Fibroblast of skin of right quadriceps (primary cell): ENCODE data around the gene MPLKIP.
"Not testable (repeated sequence)": the region's sequence is repeated elsewhere in the genome, so short reads cannot be mapped to it uniquely, and the experiment has no call there.

Source experiments
- DNase-seq: peaks from one replicate; pipeline ENCODE4 v3.0.0-alpha.2; 2013

MPLKIP gene

GRCh38 chr7:40134428-40135316 lies at the start of gene MPLKIP, which contains the start of gene SUGCT:
TSS of gene MPLKIP (minus strand) at chr7:40134622. CDS start at chr7:40134567, 55 bp downstream.
TSS of gene SUGCT (plus strand) at chr7:40135005.
- DNase-seq = peak; percentile 89

DNA sequence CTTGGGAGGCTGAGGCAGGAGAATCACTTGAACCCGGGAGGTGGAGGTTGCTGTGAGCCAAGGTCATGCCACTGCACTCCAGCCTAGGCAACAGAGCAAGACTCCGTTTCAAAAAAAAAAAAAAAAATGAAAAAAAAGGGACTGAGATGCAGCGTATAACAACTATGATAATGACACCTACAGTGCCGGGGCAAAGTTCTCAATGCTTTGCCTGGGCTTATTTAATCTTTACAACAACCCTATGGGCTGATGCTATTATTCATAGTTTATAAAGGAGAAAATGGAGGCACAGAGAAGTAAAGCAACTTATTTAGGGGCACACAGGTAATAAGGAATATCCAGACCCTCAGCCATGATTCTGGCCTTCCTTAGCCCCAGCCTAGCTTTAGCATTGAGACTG lies 48.0 kb upstream of the MPLKIP start:
- DNase-seq = no peak

DNA sequence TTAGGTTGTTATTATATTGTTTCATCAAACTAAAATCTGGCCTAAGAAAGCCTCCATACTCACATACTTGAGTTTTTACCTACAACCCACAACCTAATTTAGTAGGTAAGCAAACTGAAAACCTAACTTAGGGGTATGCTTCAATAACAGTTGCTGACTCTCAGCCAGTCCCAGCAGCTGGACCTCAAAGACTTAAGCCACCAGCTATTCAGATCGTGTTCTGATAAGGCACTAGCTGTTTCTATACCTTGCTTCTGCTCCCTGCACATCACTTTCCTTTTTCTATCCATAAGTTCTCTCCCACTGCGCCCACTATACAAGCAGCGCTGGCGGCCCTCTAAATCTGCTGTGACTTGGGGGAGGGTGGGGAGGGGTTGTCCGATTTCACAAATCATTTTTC lies 42.6 kb upstream of the MPLKIP start:
- no peak for DNase-seq

DNA sequence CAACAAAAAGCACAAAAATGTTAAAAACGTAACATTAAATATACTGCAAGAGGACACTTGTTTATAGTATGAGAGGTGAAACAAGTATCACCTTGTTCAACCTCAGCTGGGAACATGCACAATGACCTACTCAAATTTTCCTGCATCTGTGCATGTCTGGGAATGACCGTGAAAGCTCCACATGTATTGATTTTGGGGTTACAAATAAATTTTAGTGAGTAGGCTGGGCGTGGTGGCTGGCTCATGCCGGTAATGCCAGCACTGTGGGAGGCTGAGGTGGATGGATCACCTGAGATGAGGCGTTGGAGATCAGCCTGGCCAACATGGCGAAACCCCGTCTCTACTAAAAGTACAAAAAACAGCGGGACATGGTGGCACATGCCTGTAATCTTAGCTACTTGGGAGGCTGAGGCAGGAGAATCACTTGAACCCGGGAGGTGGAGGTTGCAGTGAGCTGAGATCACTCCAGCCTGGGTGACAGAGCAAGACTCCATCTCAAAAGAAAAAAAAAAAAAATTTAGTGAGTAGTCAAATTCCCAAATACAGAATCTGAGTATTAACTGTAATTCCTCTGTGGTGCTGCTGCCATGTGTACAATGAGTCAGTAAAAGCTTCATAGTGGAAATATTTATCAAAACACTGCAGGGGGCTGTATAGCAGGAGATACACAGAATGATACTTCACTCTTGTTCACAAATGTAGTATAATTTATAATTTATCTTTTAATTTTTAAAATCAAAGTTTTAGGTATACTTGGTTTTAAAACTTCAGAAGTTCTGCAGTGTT lies 41.5 kb upstream of the MPLKIP start:
- DNase-seq = peak; percentile 68

GRCh38 chr7:40175256-40175655 lies 40.8 kb upstream of the MPLKIP start:
- not testable (repeated sequence) for DNase-seq

GRCh38 chr7:40173121-40173520 lies 38.7 kb upstream of the MPLKIP start:
- DNase-seq = not testable (repeated sequence)

- DNase-seq = not testable (repeated sequence)
Measured at GRCh38 chr7:40168266-40168665, 33.8 kb upstream of the MPLKIP start.

GRCh38 chr7:40167291-40167690 lies 32.9 kb upstream of the MPLKIP start:
- DNase-seq = no peak

GRCh38 chr7:40165216-40165615 lies 30.8 kb upstream of the MPLKIP start:
- no peak for DNase-seq

- peak; percentile 10 for DNase-seq
Measured at GRCh38 chr7:40162516-40162915, 28.1 kb upstream of the MPLKIP start.

GRCh38 chr7:40156988-40157387 lies 22.6 kb upstream of the MPLKIP start:
- DNase-seq = no peak

- no peak for DNase-seq
Measured at GRCh38 chr7:40151504-40151903, 17.1 kb upstream of the MPLKIP start.

GRCh38 chr7:40148671-40149070 lies 14.2 kb upstream of the MPLKIP start:
- no peak for DNase-seq

GRCh38 chr7:40148247-40148580 lies 13.8 kb upstream of the MPLKIP start:
- not testable (repeated sequence) for DNase-seq

DNA sequence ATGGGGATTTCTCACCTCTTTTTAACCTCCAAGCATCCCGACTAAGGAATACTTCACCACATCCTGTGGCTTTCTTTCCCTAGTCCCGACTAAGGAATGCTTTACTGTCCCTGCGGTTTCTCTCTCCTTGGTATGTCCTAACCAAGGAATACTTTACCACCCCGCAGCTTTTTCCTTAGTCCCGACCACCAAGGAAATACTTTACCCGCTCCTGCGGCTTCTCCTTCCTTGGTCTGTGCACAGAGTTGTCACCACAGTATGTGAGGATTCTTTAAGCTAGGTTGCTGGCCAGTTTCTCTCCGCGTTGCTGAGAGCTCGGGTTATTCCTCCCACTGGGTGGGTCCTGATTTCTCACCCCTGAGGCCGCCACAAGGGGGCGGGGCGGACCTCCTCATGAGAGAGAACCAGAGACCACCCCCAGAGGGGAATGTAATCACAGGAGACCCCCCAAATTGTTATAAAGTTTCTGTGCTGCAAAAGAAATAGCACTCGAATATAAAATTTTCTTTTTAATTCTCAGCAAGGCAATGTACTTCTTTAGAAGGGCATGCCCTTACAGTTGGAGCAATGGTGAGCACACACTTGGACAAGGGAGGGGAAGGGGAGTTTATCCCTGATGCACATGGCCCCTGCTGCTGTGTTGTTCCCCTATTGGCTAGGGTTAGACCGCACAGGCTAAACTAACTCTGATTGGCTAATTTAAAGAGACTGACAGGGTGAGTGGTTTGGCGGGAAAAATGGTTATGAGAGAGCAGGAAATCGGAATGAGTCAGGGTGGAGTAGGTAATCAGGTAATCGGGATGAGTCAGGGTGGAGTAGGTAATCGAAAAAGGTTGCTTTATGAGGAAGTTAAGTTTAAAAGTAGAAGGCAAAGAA lies 13.2 kb upstream of the MPLKIP start:
- peak; percentile 42 for DNase-seq

- DNase-seq = not testable (repeated sequence)
Measured at GRCh38 chr7:40145596-40146130, 11.2 kb upstream of the MPLKIP start.

DNA sequence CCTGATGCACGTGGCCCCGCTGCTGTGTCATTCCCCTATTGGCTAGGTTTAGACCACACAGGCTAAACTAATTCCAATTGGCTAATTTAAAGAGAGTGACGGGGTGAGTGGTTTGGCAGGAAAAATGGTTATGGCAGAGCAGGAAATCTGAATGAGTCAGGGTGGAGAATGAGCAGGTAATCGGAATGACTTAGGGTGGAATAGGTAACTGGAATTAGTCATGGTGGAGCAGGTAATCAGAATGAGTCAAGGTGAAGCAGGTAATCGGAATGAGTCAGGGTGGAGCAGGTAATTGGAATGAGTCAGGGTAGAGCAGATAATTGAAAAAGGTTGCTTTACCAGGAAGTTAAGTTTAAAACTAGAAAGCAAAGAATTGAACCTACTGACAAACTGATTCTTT lies 7.5 kb upstream of the MPLKIP start:
- not testable (repeated sequence) for DNase-seq

GRCh38 chr7:40139891-40140290 lies 5.5 kb upstream of the MPLKIP start:
- DNase-seq = not testable (repeated sequence)

- DNase-seq = no peak
Measured at GRCh38 chr7:40138973-40139372, 4.6 kb upstream of the MPLKIP start.

GRCh38 chr7:40137563-40137962 lies 3.1 kb upstream of the MPLKIP start:
- no peak for DNase-seq

DNA sequence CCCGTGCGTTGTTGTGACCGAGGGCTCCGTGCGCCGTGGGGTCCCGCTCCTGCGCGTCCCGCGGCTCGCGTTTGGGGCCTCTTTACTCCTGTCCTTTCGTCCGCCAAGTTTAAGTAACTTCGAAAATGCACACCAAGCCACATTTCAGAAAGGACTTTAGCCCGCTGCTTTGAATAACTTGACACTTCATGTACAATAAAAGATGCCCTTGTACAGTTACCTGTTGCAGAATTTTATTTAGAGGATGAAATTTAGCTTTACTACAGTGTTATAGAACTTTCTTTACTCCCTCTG lies 842 bp upstream of the MPLKIP start:
- peak; percentile 25 for DNase-seq

GRCh38 chr7:40133561-40134427 lies 628 bp downstream of the MPLKIP start:
- DNase-seq = peak; percentile 15
